H1 (cell line): Measurements from ENCODE around the gene SYNDIG1. TPM values are rescaled to one million over a fixed set of nuclear protein-coding genes. Genes with fewer than 3 reads are reported as not detected.

Experiments
- CTCF ChIA-PET: fragments of 300-600 bp; sonication (Branson Sonifier 250); formaldehyde crosslinking; loops from one replicate; lab custom pipeline; 2021; ENCODE audit not compliant: partially characterized antibody; lab: Charles Lee
- POLR2A ChIA-PET: fragments of 300-600 bp; sonication (Branson Sonifier 250); formaldehyde crosslinking; loops from one replicate; lab custom pipeline; 2021; ENCODE audit warnings: inconsistent platforms; ENCODE audit not compliant: partially characterized antibody; lab: Charles Lee
- DNase-seq, 2 experiments: peaks; one replicate each; pipeline versions ENCODE4 v3.0.0 to v3.0.0-alpha.2; 2010 to 2022; ENCODE audit warnings: low spot score in 2 of 2, low read depth in 1 of 2, mixed read lengths in 1 of 2
- FAIRE-seq: peaks from 2 replicates; lab custom pipeline; 2011; peaks lifted over from hg19 to GRCh38; lab: Jason Lieb, UNC
- H2AFZ ChIP-seq: 2 replicates; pipeline ENCODE4 v1.8.1; 2012; ENCODE audit warnings: low read length, inconsistent platforms
- H2AK5ac ChIP-seq: 2 replicates; pipeline ENCODE4 v1.6.1; 2013; ENCODE audit warnings: low read depth, low read length
- H2BK120ac ChIP-seq: replicated peaks from 2 replicates; pipeline ENCODE3; 2013; ENCODE audit warnings: low read depth, low read length, inconsistent platforms
- H2BK12ac ChIP-seq: 2 replicates; pipeline ENCODE4 v1.6.1; 2013; ENCODE audit warnings: low read depth, low read length
- H2BK15ac ChIP-seq: 2 replicates; pipeline ENCODE4 v1.6.1; 2013; ENCODE audit warnings: low read length
- H2BK20ac ChIP-seq: 2 replicates; pipeline ENCODE4 v1.6.1; 2013; ENCODE audit warnings: low read length
- H2BK5ac ChIP-seq: 2 replicates; pipeline ENCODE4 v1.6.1; 2013; ENCODE audit warnings: low read depth, low read length
- H3K14ac ChIP-seq: 2 replicates; pipeline ENCODE4 v1.6.1; 2013; ENCODE audit warnings: inconsistent platforms; ENCODE audit not compliant: insufficient read length
- H3K18ac ChIP-seq: 2 replicates; pipeline ENCODE4 v1.6.1; 2013; ENCODE audit warnings: low read length; ENCODE audit errors: extremely low read depth
- H3K23ac ChIP-seq: 2 replicates; pipeline ENCODE4 v1.6.1; 2013; ENCODE audit warnings: inconsistent platforms; ENCODE audit not compliant: insufficient read length
- H3K23me2 ChIP-seq: 2 replicates; pipeline ENCODE4 v1.6.1; 2013; ENCODE audit warnings: low read depth, low read length
- H3K27ac ChIP-seq: 2 replicates; pipeline ENCODE4 v1.6.1; 2011; ENCODE audit warnings: low read depth, low read length, inconsistent platforms
- H3K27me3 ChIP-seq, 4 experiments: replicated peaks in 1 of 4; 1 replicate in 1 of 4; 2 replicates in 3 of 4; pipeline versions ENCODE4 v1.6.1 to v1.8.1; 2011 to 2013; ENCODE audit warnings: low read length in 3 of 4, mild to moderate bottlenecking in 3 of 4, inconsistent platforms in 2 of 4, mixed read lengths in 2 of 4, moderate library complexity in 1 of 4; ENCODE audit not compliant: control insufficient read depth in 3 of 4, insufficient read depth in 3 of 4; ENCODE audit errors: extremely low read depth in 1 of 4
- H3K36me3 ChIP-seq, 4 experiments: 2 replicates each; pipeline versions ENCODE4 v1.6.1 to v1.8.1; 2011 to 2013; ENCODE audit warnings: mild to moderate bottlenecking in 4 of 4, low read length in 3 of 4, moderate library complexity in 2 of 4, control low read depth in 1 of 4, inconsistent platforms in 1 of 4; ENCODE audit not compliant: insufficient read depth in 4 of 4, control insufficient read depth in 2 of 4
- H3K4ac ChIP-seq: replicated peaks from 2 replicates; pipeline ENCODE3; 2013; ENCODE audit warnings: low read length, low read depth, mixed read lengths, inconsistent platforms; ENCODE audit not compliant: insufficient read length
- H3K4me1 ChIP-seq, 4 experiments: replicated peaks in 1 of 4; 1 replicate in 1 of 4; 2 replicates in 3 of 4; pipeline versions ENCODE4 v1.6.1 to v1.8.1; 2011 to 2013; ENCODE audit warnings: low read length in 3 of 4, inconsistent platforms in 2 of 4, mixed read lengths in 1 of 4; ENCODE audit not compliant: insufficient read depth in 4 of 4, control insufficient read depth in 3 of 4
- H3K4me2 ChIP-seq, 2 experiments: 2 replicates each; pipeline versions ENCODE4 v1.6.1 to v1.8.1; 2011 to 2013; ENCODE audit warnings: low read depth in 2 of 2, low read length in 2 of 2, control low read depth in 1 of 2, inconsistent platforms in 1 of 2, mild to moderate bottlenecking in 1 of 2; ENCODE audit not compliant: insufficient read depth in 1 of 2
- H3K4me3 ChIP-seq, 4 experiments: fragments of 200-600, 300-600 bp in 1 of 4; sonication (generic), shearing (Covaris generic), sonication (Bioruptor Twin) in 1 of 4; 2 replicates each; pipeline versions ENCODE4 v1.5.1 to v1.8.1; 2011 to 2016; ENCODE audit warnings: low read length in 4 of 4, low read depth in 3 of 4, control low read depth in 2 of 4, inconsistent platforms in 2 of 4, mild to moderate bottlenecking in 2 of 4, mixed read lengths in 1 of 4, moderate library complexity in 1 of 4; ENCODE audit not compliant: insufficient read depth in 2 of 4; ENCODE audit errors: extremely low read depth in 1 of 4
- H3K56ac ChIP-seq: replicated peaks from 2 replicates; pipeline ENCODE3; 2013; ENCODE audit warnings: low read depth, mild to moderate bottlenecking, mixed read lengths, low read length, inconsistent platforms; ENCODE audit not compliant: insufficient read length
- H3K79me1 ChIP-seq: 2 replicates; pipeline ENCODE4 v1.6.1; 2013; ENCODE audit warnings: low read depth, low read length, control low read depth
- H3K79me2 ChIP-seq, 2 experiments: 2 replicates each; pipeline versions ENCODE4 v1.6.1 to v1.8.1; 2012 to 2013; ENCODE audit warnings: low read length in 2 of 2, mild to moderate bottlenecking in 2 of 2, inconsistent platforms in 1 of 2; ENCODE audit not compliant: insufficient read depth in 2 of 2, control insufficient read depth in 1 of 2
- H3K9ac ChIP-seq, 4 experiments: replicated peaks in 1 of 4; 1 replicate in 1 of 4; 2 replicates in 3 of 4; pipeline versions ENCODE4 v1.6.1 to v1.8.1; 2011 to 2013; ENCODE audit warnings: low read depth in 3 of 4, low read length in 3 of 4, control low read depth in 2 of 4, mild to moderate bottlenecking in 2 of 4, moderate library complexity in 2 of 4, inconsistent platforms in 1 of 4; ENCODE audit errors: extremely low read depth in 1 of 4
- H3K9me3 ChIP-seq, 2 experiments: 2 replicates each; pipeline versions ENCODE4 v1.6.1 to v1.8.1; 2012 to 2013; ENCODE audit warnings: mild to moderate bottlenecking in 2 of 2, moderate library complexity in 2 of 2, control low read depth in 1 of 2, inconsistent platforms in 1 of 2, low read depth in 1 of 2, low read length in 1 of 2, mixed read lengths in 1 of 2; ENCODE audit not compliant: insufficient read depth in 2 of 2
- H4K20me1 ChIP-seq, 2 experiments: replicated peaks in 1 of 2; 2 replicates each; pipeline versions ENCODE3 to v1.8.1; 2011 to 2013; ENCODE audit warnings: inconsistent platforms in 2 of 2, low read length in 2 of 2, mild to moderate bottlenecking in 1 of 2; ENCODE audit not compliant: insufficient read depth in 2 of 2, control insufficient read depth in 1 of 2
- H4K5ac ChIP-seq: 2 replicates; pipeline ENCODE4 v1.6.1; 2013; ENCODE audit warnings: low read length, low read depth, mixed read lengths, inconsistent platforms; ENCODE audit not compliant: insufficient read length
- H4K8ac ChIP-seq: 2 replicates; pipeline ENCODE4 v1.8.0; 2013; ENCODE audit warnings: mild to moderate bottlenecking, moderate library complexity, low read length, inconsistent platforms; ENCODE audit not compliant: insufficient read depth; ENCODE audit errors: extremely low read depth
- H4K91ac ChIP-seq: replicated peaks from 2 replicates; pipeline ENCODE3; 2013; ENCODE audit warnings: low read length, mixed read lengths, inconsistent platforms; ENCODE audit not compliant: insufficient read length
- BCL11A ChIP-seq, 2 experiments: IDR thresholded peaks; one replicate each; pipeline ENCODE4 v1.6.1; 2011; ENCODE audit warnings: low read depth in 2 of 2, low read length in 2 of 2, mild to moderate bottlenecking in 2 of 2
- CHD1 ChIP-seq: IDR thresholded peaks from 2 replicates; pipeline ENCODE4 v1.6.1; 2012; ENCODE audit warnings: low read depth, low read length, improper control_type of control experiment
- CREB1 ChIP-seq: IDR thresholded peaks from 2 replicates; pipeline ENCODE4 v1.6.1; 2012; ENCODE audit warnings: inconsistent platforms
- EGR1 ChIP-seq: IDR thresholded peaks from 2 replicates; pipeline ENCODE4 v1.6.1; 2011; ENCODE audit warnings: low read depth, low read length, borderline replicate concordance
- EP300 ChIP-seq, 2 experiments: IDR thresholded peaks; 1 replicate in 1 of 2; 2 replicates in 1 of 2; pipeline ENCODE4 v1.6.1; 2011 to 2012; ENCODE audit warnings: low read depth in 2 of 2, low read length in 2 of 2, mild to moderate bottlenecking in 2 of 2, borderline replicate concordance in 1 of 2, inconsistent platforms in 1 of 2, moderate library complexity in 1 of 2
- EZH2 ChIP-seq: fragments of 200-600 bp; sonication (generic); IDR thresholded peaks from 2 replicates; pipeline ENCODE4 v1.7.1; 2012; ENCODE audit warnings: low read depth, mild to moderate bottlenecking, moderate library complexity, low read length, inconsistent platforms; ENCODE audit not compliant: severe bottlenecking
- JUND ChIP-seq: IDR thresholded peaks from 2 replicates; pipeline ENCODE4 v1.6.1; 2011; ENCODE audit warnings: mild to moderate bottlenecking, improper control_type of control experiment, low read length
- KDM1A ChIP-seq: fragments of 200-600, 300-600 bp; sonication (generic); IDR thresholded peaks from 2 replicates; pipeline ENCODE4 v1.7.1; 2016; ENCODE audit warnings: mild to moderate bottlenecking, low read length, borderline replicate concordance
- KDM5A ChIP-seq: fragments of 200-600 bp; IDR thresholded peaks from 2 replicates; pipeline ENCODE4 v1.7.1; 2012; ENCODE audit warnings: mild to moderate bottlenecking, low read length, inconsistent platforms, mixed read lengths
- PHF8 ChIP-seq: fragments of 200-600 bp; sonication (generic); conservative IDR thresholded peaks from 2 replicates; pipeline ENCODE4 v1.7.1; 2012; ENCODE audit warnings: low read depth, mild to moderate bottlenecking, inconsistent platforms, low read length, moderate library complexity
- POLR2A ChIP-seq, 2 experiments: IDR thresholded peaks; 1 replicate in 1 of 2; 2 replicates in 1 of 2; pipeline ENCODE4 v1.6.1; 2011; ENCODE audit warnings: low read depth in 2 of 2, low read length in 2 of 2, mild to moderate bottlenecking in 2 of 2; ENCODE audit errors: control extremely low read depth in 1 of 2
- POU5F1 ChIP-seq: IDR thresholded peaks from 2 replicates; pipeline ENCODE4 v1.6.1; 2011; ENCODE audit warnings: low read depth, mild to moderate bottlenecking, low read length, moderate library complexity
- SP2 ChIP-seq: IDR thresholded peaks from 2 replicates; pipeline ENCODE4 v1.6.1; 2012; ENCODE audit warnings: mild to moderate bottlenecking, low read length, inconsistent platforms
- SP4 ChIP-seq: IDR thresholded peaks from 2 replicates; pipeline ENCODE4 v1.6.1; 2012; ENCODE audit warnings: low read length, inconsistent platforms
- WGBS, 2 experiments: shearing (Covaris generic) in 1 of 2; methylation state at CpG; one replicate each; pipeline versions ENCODE4 v1.1.6 to v1.1.7; 2013 to 2015; ENCODE audit warnings: low lambda C conversion rate in 2 of 2, mixed read lengths in 2 of 2, inconsistent platforms in 1 of 2, low coverage in 1 of 2, missing lambda C conversion rate in 1 of 2; ENCODE audit not compliant: insufficient replicate concordance in 2 of 2, insufficient coverage in 1 of 2, insufficient read length in 1 of 2; ENCODE audit errors: extremely low coverage in 1 of 2, missing lambda C conversion rate in 1 of 2; 5-methylcytosine and 5-hydroxymethylcytosine counted together
- polyA plus RNA-seq, 7 experiments: library from polyadenylated mRNA; depleted of rRNA in 3 of 7; stranded (reverse) in 5 of 7; unstranded in 2 of 7; fragments of >200 nt in 5 of 7; fragments of 200-250 nt in 2 of 7; gene quantifications; 1 replicate in 5 of 7; 2 replicates in 1 of 7; 4 replicates in 1 of 7; pipeline versions ENCODE4 v1.2.1 to v1.2.3, GENCODE V29; 2011 to 2013; ENCODE audit warnings: missing spikeins in 2 of 7, mixed read lengths in 2 of 7
- total RNA-seq: library from RNA; stranded (reverse); fragmentation: NEBNext Ultra II Directional; extraction: Animal tissue kit (Norgen Biotek cat#: 25700); gene quantifications from 2 replicates; pipeline ENCODE4 v1.2.1, GENCODE V29; 2021

SYNDIG1 gene
- total and polyA plus RNA-seq, 2 of the 8 experiments (the other 6 are each of a cell fraction or from before 2014, with no cell fraction given) = 6.5 to 7.8 TPM

GRCh38 chr20:24681634-24682495, 212.4 kb downstream of the SYNDIG1 start:
- H2BK15ac ChIP-seq = no peak overlapping the region
- no peak overlapping the region for H2BK12ac ChIP-seq
- no peak overlapping the region for H2BK120ac ChIP-seq
- CTCF ChIA-PET = interaction anchor here (1.2 kb wide), 1 partner anchor 9 kb away, joined by 3 read pairs; no protein-coding TSS in a partner anchor
- no peaks in the 10 kb centered on the region for H3K36me3 ChIP-seq
- no peaks in the 10 kb centered on the region for H3K27me3 ChIP-seq
- no peak overlapping the region for H3K4me2 ChIP-seq
- H3K18ac ChIP-seq = no peak overlapping the region
- no peaks in the 10 kb centered on the region for H3K4me1 ChIP-seq
- no peak overlapping the region for H3K56ac ChIP-seq
- no peaks in the 10 kb centered on the region for H3K23me2 ChIP-seq
- WGBS, 2 experiments = 89% methylated on average over 14 of the region's 14 CpGs; no CpG with 5 or more reads in 1 of the 2 experiments
- no peak overlapping the region for H3K27ac ChIP-seq
- no peak overlapping the region for H2BK20ac ChIP-seq
- H3K9ac ChIP-seq = no peak overlapping the region
- H4K8ac ChIP-seq = no peak overlapping the region
- no peak overlapping the region for H4K5ac ChIP-seq
- no peak overlapping the region for H4K91ac ChIP-seq
- H3K9me3 ChIP-seq = no peaks in the 10 kb centered on the region
- H3K79me2 ChIP-seq = no peaks in the 10 kb centered on the region
- H2AFZ ChIP-seq = no peak overlapping the region
- H2AK5ac ChIP-seq = no peak overlapping the region
- POLR2A ChIA-PET = no interaction called here
- H3K23ac ChIP-seq = no peak overlapping the region
- H3K4me3 ChIP-seq = no peak overlapping the region
- DNase-seq = no peak
- no peak overlapping the region for H2BK5ac ChIP-seq
- no peak overlapping the region for H3K14ac ChIP-seq
- no peaks in the 10 kb centered on the region for H4K20me1 ChIP-seq
- H3K79me1 ChIP-seq = no peaks in the 10 kb centered on the region
- FAIRE-seq = no peak
- H3K4ac ChIP-seq = no peak overlapping the region
- TF ChIP-seq POU5F1 (no peak), SP4 (no peak), KDM1A (no peak), EP300 (IDR thresholded peaks at IDR 0.05; ENCODE audit: borderline replicate concordance in 1 of 2, low read depth in 2 of 2, low read length in 2 of 2) (no peak), EZH2 (no peak), KDM5A (no peak), BCL11A (IDR thresholded peaks at IDR 0.05; ENCODE audit: low read depth in 2 of 2, low read length in 2 of 2) (no peak), CHD1 (no peak), PHF8 (no peak), CREB1 (no peak), SP2 (no peak), JUND (no peak), EGR1 (no peak), POLR2A (IDR thresholded peaks at IDR 0.05; ENCODE audit: control extremely low read depth in 1 of 2, low read depth in 2 of 2, low read length in 2 of 2) (no peak)
